Measurements from ENCODE around the gene GPC6.

GPC6 gene

GRCh38 chr13:94313321-94313910 is 1086.8 kb downstream of the GPC6 start:
- TF ChIP-seq, protein P1, sequence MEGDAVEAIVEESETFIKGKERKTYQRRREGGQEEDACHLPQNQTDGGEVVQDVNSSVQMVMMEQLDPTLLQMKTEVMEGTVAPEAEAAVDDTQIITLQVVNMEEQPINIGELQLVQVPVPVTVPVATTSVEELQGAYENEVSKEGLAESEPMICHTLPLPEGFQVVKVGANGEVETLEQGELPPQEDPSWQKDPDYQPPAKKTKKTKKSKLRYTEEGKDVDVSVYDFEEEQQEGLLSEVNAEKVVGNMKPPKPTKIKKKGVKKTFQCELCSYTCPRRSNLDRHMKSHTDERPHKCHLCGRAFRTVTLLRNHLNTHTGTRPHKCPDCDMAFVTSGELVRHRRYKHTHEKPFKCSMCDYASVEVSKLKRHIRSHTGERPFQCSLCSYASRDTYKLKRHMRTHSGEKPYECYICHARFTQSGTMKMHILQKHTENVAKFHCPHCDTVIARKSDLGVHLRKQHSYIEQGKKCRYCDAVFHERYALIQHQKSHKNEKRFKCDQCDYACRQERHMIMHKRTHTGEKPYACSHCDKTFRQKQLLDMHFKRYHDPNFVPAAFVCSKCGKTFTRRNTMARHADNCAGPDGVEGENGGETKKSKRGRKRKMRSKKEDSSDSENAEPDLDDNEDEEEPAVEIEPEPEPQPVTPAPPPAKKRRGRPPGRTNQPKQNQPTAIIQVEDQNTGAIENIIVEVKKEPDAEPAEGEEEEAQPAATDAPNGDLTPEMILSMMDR (IDR thresholded peaks at IDR 0.05; ENCODE audit: borderline replicate concordance, insufficient read depth, low read depth, low read length), result no peak
- no peak overlapping the region for H3K4me3 ChIP-seq (ENCODE audit: low read depth, low read length)

GRCh38 chr13:94313926-94314325 is 1087.3 kb downstream of the GPC6 start:
- no peak overlapping the region for H3K4me3 ChIP-seq (ENCODE audit: low read depth, low read length)
- TF ChIP-seq, protein P1 (IDR thresholded peaks at IDR 0.05; ENCODE audit: borderline replicate concordance, insufficient read depth, low read depth, low read length), result no peak

GRCh38 chr13:94315188-94315587 is 1088.6 kb downstream of the GPC6 start:
- no peak overlapping the region for H3K4me3 ChIP-seq (ENCODE audit: low read depth, low read length)
- TF ChIP-seq, protein P1 (IDR thresholded peaks at IDR 0.05; ENCODE audit: borderline replicate concordance, insufficient read depth, low read depth, low read length), result no peak

GRCh38 chr13:94317063-94317491 is 1090.5 kb downstream of the GPC6 start:
- TF ChIP-seq, protein P1 (IDR thresholded peaks at IDR 0.05; ENCODE audit: borderline replicate concordance, insufficient read depth, low read depth, low read length), result no peak
- no peak overlapping the region for H3K4me3 ChIP-seq (ENCODE audit: low read depth, low read length)

GRCh38 chr13:94318418-94318817 is 1091.8 kb downstream of the GPC6 start:
- H3K4me3 ChIP-seq (ENCODE audit: low read depth, low read length), result no peak overlapping the region
- TF ChIP-seq, protein P1 (IDR thresholded peaks at IDR 0.05; ENCODE audit: borderline replicate concordance, insufficient read depth, low read depth, low read length), result no peak

DNA sequence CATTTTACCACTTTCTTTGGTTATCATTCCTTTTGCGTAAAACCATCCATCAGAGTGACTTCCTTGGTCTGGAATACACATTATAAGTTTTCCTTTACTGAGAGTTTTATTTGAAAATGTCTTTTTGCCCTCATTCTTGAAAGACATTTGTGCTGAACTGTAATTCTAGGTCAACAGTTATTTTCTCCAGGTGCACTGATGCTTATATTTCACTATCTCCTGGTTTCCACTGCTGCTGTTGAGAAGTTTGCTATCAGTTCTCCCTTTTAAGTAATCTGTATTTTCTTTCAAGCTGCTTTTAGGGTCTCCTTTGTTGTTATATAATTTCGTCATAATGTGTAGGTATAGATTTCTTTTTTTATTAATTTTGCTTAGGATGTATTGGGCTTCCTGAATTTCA is 1092.9 kb downstream of the GPC6 start:
- H3K4me3 ChIP-seq (ENCODE audit: low read depth, low read length), result no peak overlapping the region
- TF ChIP-seq, protein P1 (IDR thresholded peaks at IDR 0.05; ENCODE audit: borderline replicate concordance, insufficient read depth, low read depth, low read length), result no peak

- H3K4me3 ChIP-seq (ENCODE audit: low read depth, low read length), result no peak overlapping the region
- TF ChIP-seq, protein P1 (IDR thresholded peaks at IDR 0.05; ENCODE audit: borderline replicate concordance, insufficient read depth, low read depth, low read length), result no peak
Measured at GRCh38 chr13:94322925-94323763, 1096.5 kb downstream of the GPC6 start.

Data from GM12875 (cell line).